ENCODE measurements around the gene KCTD8. TPM values are rescaled to one million over a fixed set of nuclear protein-coding genes. Genes with fewer than 3 reads are reported as not detected.

The KCTD8 gene
- total and polyA plus RNA-seq, 2 donors (not counting 1 experiment from before 2014, with no cell fraction given): not detected

DNA sequence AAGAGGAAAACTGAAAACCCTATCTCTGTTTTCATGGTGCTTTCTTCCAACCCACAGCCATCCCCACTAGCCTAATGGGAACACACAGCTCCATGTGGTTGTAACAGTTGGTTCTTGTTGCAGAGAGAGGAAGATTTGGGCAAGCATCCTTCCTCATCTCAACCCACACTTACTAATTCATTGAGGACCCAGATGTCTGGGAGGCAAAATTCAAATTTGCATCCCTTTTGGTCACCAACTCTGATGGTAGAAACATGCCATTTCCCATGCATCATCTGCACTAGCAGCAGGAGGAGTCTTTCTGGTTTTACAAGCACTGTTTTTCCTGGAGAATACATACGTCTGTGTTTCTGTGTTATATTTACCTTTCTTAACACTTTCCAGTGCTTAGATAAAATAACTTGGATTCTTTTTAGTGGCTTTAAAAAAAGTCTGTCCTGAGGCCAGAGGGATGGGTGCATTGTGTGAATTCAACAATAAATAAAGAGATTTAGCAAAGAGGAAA, 301.0 kb downstream of the KCTD8 start:
- no peaks in the 10 kb centered on the region for H3K79me2 ChIP-seq (ENCODE audit: control insufficient read depth, insufficient read depth, low read length)
- no peak for TF ChIP-seq EZH2 (IDR thresholded peaks at IDR 0.05; ENCODE audit: borderline replicate concordance, insufficient read depth, low read depth, low read length, poor library complexity, severe bottlenecking)
- TF ChIP-seq, protein P1, sequence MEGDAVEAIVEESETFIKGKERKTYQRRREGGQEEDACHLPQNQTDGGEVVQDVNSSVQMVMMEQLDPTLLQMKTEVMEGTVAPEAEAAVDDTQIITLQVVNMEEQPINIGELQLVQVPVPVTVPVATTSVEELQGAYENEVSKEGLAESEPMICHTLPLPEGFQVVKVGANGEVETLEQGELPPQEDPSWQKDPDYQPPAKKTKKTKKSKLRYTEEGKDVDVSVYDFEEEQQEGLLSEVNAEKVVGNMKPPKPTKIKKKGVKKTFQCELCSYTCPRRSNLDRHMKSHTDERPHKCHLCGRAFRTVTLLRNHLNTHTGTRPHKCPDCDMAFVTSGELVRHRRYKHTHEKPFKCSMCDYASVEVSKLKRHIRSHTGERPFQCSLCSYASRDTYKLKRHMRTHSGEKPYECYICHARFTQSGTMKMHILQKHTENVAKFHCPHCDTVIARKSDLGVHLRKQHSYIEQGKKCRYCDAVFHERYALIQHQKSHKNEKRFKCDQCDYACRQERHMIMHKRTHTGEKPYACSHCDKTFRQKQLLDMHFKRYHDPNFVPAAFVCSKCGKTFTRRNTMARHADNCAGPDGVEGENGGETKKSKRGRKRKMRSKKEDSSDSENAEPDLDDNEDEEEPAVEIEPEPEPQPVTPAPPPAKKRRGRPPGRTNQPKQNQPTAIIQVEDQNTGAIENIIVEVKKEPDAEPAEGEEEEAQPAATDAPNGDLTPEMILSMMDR (IDR thresholded peaks at IDR 0.05): no peak
- POLR2A ChIA-PET: no interaction called here
- H3K4me1 Mint-ChIP-seq: no peaks in the 10 kb centered on the region
- no peaks in the 10 kb centered on the region for H3K4me1 ChIP-seq (ENCODE audit: control insufficient read depth in 2 of 2, insufficient read depth in 2 of 2, low read length in 2 of 2)
- intact Hi-C loops (cut with micrococcal nuclease): no loop called here
- ATAC-seq (ENCODE audit: low read depth) (no peak), DNase-seq (no peak)
- H3K9me3 ChIP-seq (ENCODE audit: control extremely low read depth in 1 of 3, control insufficient read depth in 2 of 3, insufficient read depth in 1 of 3, low read length in 2 of 3): no peaks in the 10 kb centered on the region
- no peak overlapping the region for H3K4me3 ChIP-seq (ENCODE audit: control extremely low read depth in 1 of 5, extremely low read depth in 1 of 5, insufficient read depth in 1 of 5, low read depth in 2 of 5, low read length in 4 of 5)
- CTCF ChIA-PET: no interaction called here
- no peak overlapping the region for H3K27ac Mint-ChIP-seq
- no peaks in the 10 kb centered on the region for H3K27me3 Mint-ChIP-seq
- no peaks in the 10 kb centered on the region for H3K9me3 Mint-ChIP-seq (ENCODE audit: insufficient read depth)
- H4K20me1 ChIP-seq (ENCODE audit: control insufficient read depth, insufficient read depth, low read length, poor library complexity, severe bottlenecking): no peaks in the 10 kb centered on the region
- no peak overlapping the region for H3K27ac ChIP-seq (ENCODE audit: low read length in 2 of 2)
- WGBS (ENCODE audit: insufficient coverage): no CpG with 5 or more reads among the region's 1 CpG
- H3K4me3 Mint-ChIP-seq: no peak overlapping the region
- no peaks in the 10 kb centered on the region for H3K27me3 ChIP-seq (replicated peaks in 1 of 4; ENCODE audit: control extremely low read depth in 1 of 4, control insufficient read depth in 3 of 4, insufficient read depth in 4 of 4, low read length in 3 of 4)
- no peak overlapping the region for H2AFZ ChIP-seq (ENCODE audit: insufficient read depth, low read depth, low read length, poor library complexity, severe bottlenecking)
- no peaks in the 10 kb centered on the region for H3K36me3 ChIP-seq (replicated peaks in 1 of 2; ENCODE audit: control extremely low read depth in 1 of 2, control insufficient read depth in 1 of 2, extremely low read depth in 1 of 2, insufficient read depth in 2 of 2, low read length in 1 of 2)
- no peak overlapping the region for H3K9ac ChIP-seq (ENCODE audit: low read length)
- H3K4me2 ChIP-seq (replicated peaks; ENCODE audit: low read depth, low read length, poor library complexity, severe bottlenecking): no peak overlapping the region

DNA sequence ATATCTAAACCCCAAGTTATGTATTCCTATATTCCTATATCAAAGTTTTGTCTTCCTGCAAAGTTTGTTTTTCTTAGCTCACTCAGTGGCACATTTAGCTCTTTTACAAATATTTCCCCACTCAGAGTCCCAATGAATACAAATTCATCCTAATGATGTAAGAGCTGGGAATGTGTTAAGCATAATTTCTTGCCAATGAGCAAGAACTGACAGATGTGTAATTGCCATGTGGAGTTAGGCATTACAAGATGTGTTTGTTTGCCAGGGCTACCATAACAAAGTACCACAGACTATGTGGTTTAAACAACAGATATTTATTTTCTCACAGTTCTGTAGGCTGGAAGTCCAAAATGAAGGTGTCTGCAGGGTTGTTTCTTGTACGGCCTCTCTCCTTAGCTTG, 302.1 kb downstream of the KCTD8 start:
- no peak overlapping the region for H3K4me2 ChIP-seq (replicated peaks; ENCODE audit: low read depth, low read length, poor library complexity, severe bottlenecking)
- Mint-ChIP-seq H3K4me1 (no peaks in the 10 kb centered on the region), H3K9me3 (ENCODE audit: insufficient read depth) (no peaks in the 10 kb centered on the region), H3K27ac (no peak overlapping the region), H3K27me3 (no peaks in the 10 kb centered on the region), H3K4me3 (no peak overlapping the region)
- no peak overlapping the region for H2AFZ ChIP-seq (ENCODE audit: insufficient read depth, low read depth, low read length, poor library complexity, severe bottlenecking)
- POLR2A ChIA-PET: no interaction called here
- no peak overlapping the region for H3K27ac ChIP-seq (ENCODE audit: low read length in 2 of 2)
- H3K9ac ChIP-seq (ENCODE audit: low read length): no peak overlapping the region
- no peaks in the 10 kb centered on the region for H3K27me3 ChIP-seq (replicated peaks in 1 of 4; ENCODE audit: control extremely low read depth in 1 of 4, control insufficient read depth in 3 of 4, insufficient read depth in 4 of 4, low read length in 3 of 4)
- TF ChIP-seq EZH2 (IDR thresholded peaks at IDR 0.05; ENCODE audit: borderline replicate concordance, insufficient read depth, low read depth, low read length, poor library complexity, severe bottlenecking): no peak
- TF ChIP-seq, protein P1 (IDR thresholded peaks at IDR 0.05): no peak
- H3K79me2 ChIP-seq (ENCODE audit: control insufficient read depth, insufficient read depth, low read length): no peaks in the 10 kb centered on the region
- H3K9me3 ChIP-seq (ENCODE audit: control extremely low read depth in 1 of 3, control insufficient read depth in 2 of 3, insufficient read depth in 1 of 3, low read length in 2 of 3): no peaks in the 10 kb centered on the region
- CTCF ChIA-PET: no interaction called here
- no CpG with 5 or more reads among the region's 1 CpG for WGBS (ENCODE audit: insufficient coverage)
- no peaks in the 10 kb centered on the region for H3K36me3 ChIP-seq (replicated peaks in 1 of 2; ENCODE audit: control extremely low read depth in 1 of 2, control insufficient read depth in 1 of 2, extremely low read depth in 1 of 2, insufficient read depth in 2 of 2, low read length in 1 of 2)
- ATAC-seq (ENCODE audit: low read depth) (no peak), DNase-seq (no peak)
- H4K20me1 ChIP-seq (ENCODE audit: control insufficient read depth, insufficient read depth, low read length, poor library complexity, severe bottlenecking): no peaks in the 10 kb centered on the region
- intact Hi-C loops (cut with micrococcal nuclease): no loop called here
- H3K4me3 ChIP-seq (ENCODE audit: control extremely low read depth in 1 of 5, extremely low read depth in 1 of 5, insufficient read depth in 1 of 5, low read depth in 2 of 5, low read length in 4 of 5): no peak overlapping the region
- H3K4me1 ChIP-seq (ENCODE audit: control insufficient read depth in 2 of 2, insufficient read depth in 2 of 2, low read length in 2 of 2): no peaks in the 10 kb centered on the region

Measured in B cell (primary cell).